PC-3 (cell line): ENCODE data around the gene PNMA6E.

Source experiments
- CTCF ChIP-seq: fragments of 300-600 bp; sonication (generic); conservative IDR thresholded peaks from 2 replicates; pipeline ENCODE4 v1.5.1; 2017; ENCODE audit warnings: antibody characterized with exemption, low read depth, mild to moderate bottlenecking, low read length
- EZH2 ChIP-seq: fragments of 300-600 bp; sonication (generic); IDR thresholded peaks from one replicate; pipeline ENCODE4 v1.6.1; 2017; ENCODE audit warnings: antibody characterized with exemption, mild to moderate bottlenecking, low read length; ENCODE audit not compliant: unreplicated experiment
- EZH2phosphoT487 ChIP-seq: fragments of 300-600 bp; sonication (generic); IDR thresholded peaks from 2 replicates; pipeline ENCODE4 v1.6.1; 2018; ENCODE audit warnings: mild to moderate bottlenecking, antibody characterized with exemption, low read length, borderline replicate concordance

GRCh38 chrX:153433781-153434285 lies 32.7 kb upstream of the PNMA6E start:
- TF ChIP-seq CTCF (no peak), EZH2 (no peak), EZH2phosphoT487 (no peak)
